HG03097 (cell line): Measurements from ENCODE around the gene GPBAR1.

ENCODE experiments used
- ATAC-seq: cut with Tn5 transposase; IDR thresholded peaks from one replicate; pipeline ENCODE4 v1.9.1; 2021; ENCODE audit not compliant: unreplicated experiment, low FRiP score

GPBAR1 gene

DNA sequence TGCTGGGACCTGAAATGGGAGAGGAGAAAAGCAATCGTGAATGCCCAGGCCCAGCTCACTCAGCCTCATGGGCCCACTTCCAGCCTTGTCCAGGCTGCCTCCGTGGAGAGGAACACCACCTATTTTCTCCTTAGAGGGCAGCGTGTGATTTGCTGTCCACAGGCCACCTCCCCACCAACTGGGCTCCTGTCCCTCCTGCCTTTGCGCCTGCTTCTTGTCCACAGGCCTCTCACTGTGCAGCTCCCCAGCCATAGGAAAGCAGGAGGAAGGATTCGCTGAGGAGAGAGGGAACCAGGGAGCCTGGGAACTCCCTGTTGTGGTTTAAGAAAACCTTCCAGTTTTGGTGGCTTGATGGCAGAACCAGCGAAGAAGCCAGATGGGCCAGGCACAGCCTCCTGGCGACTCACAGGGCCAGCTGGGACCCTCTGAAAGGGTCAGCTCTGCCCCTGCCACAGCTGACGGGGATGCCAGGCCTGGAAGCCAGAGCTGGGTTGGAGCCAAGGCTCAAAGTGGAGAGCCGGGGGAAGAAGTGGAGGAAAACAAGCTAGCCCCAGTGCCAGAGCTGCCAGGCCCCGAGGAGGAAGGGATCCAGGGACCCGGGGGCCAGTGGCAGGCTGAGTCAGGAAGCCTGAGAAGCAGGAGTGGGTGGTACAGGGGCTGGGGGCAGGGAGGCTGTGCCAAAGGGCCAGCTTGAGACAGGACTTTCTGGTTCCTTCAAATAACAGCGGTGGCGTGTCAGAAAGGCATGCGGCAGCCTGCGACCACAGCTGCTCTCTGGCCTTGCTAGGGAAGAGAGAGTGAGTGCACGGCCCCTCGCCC lies 21.6 kb downstream of the GPBAR1 start:
- no peak for ATAC-seq

GRCh38 chr2:218284106-218284811 lies 23.4 kb downstream of the GPBAR1 start:
- no peak for ATAC-seq

GRCh38 chr2:218285604-218286003 lies 24.8 kb downstream of the GPBAR1 start:
- no peak for ATAC-seq

GRCh38 chr2:218286570-218287459 lies 26.0 kb downstream of the GPBAR1 start:
- ATAC-seq, result peak; percentile 50

- no peak for ATAC-seq
Observed at GRCh38 chr2:218289639-218290315, 29.0 kb downstream of the GPBAR1 start.

DNA sequence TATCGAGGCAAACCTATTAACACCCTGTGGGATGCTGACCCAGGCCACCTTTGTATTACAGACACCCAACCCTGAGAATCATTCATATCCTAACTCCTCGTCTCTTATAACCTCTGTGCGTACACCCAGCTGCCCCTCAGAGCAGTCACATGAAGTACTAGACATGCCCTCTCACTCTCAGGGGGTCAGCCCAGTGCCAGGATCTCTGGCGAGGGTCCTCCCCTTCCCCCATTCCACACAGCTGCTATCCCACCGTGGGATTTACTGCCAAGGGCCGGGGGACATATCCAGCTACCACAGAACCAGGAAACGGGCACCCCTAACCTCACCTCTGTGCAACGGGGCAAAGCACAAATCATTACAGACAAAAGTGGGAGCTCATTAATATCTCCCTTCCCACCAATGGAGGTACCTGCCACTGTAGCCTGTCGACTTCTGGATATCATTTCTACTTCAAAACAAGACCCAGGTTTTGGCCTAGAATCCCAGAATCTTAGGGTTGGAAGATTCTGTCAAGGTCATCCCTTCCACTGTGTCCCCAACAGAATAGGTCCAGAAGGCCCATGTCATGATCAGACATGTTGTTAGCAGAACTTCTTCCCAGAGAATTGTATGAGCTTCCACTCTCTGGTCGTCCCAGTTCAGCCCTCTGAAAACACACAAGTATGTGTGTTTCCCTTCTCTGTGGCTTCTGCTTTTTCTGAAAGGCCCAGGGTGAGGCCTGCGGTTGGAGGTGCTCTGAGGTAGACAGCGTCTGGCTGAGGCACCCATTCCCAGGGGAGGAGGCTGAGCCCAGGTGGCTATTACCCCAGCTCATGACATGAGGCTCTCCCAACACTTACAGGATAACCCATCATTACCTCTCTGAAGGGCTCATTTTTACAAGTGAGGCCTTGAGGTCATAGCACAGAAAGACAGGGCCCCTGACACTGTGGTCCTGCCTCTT lies 29.8 kb downstream of the GPBAR1 start:
- ATAC-seq, result peak; percentile 56

GRCh38 chr2:218291318-218292047 lies 30.7 kb downstream of the GPBAR1 start:
- ATAC-seq, result no peak

GRCh38 chr2:218292048-218293014 lies 31.5 kb downstream of the GPBAR1 start, which contains the start of gene TMBIM1:
Gene TMBIM1 (minus strand): TSS chr2:218292503. CDS start chr2:218282141, 10,362 bp downstream.
- ATAC-seq, result peak; percentile 58

DNA sequence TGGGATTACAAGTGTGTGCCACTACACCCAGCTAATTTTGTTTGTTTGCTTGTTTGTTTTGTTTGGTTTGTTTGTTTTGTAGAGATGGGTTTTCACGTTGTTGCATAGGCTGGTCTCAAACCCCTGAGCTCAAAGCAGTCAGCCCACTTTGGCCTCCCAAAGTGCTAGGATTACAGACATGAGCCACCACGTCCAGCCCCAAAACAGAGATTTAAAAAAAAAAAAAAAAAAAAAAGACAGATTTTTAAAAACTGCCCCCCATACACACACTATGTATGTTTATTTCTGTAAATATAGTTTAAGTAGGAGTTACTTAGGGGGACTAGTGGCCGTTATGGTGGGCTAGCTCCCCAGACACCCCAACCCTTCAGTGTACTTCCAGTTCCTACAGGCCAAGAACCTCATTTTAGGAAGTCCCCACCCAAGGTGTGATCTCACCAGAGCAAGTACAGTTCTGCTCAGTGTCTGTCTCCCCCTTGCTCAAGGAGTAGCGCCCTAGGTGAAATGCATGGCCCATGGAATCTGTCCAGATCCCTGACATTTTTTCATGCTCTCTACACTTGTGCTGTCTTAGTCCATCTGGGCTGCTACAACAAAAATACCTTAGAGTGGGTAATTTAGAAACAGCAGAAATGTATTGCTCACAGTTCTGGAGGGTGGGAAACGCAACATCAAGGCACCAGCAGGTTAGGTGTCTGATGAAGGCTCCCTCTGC lies 33.1 kb downstream of the GPBAR1 start:
- ATAC-seq, result no peak

DNA sequence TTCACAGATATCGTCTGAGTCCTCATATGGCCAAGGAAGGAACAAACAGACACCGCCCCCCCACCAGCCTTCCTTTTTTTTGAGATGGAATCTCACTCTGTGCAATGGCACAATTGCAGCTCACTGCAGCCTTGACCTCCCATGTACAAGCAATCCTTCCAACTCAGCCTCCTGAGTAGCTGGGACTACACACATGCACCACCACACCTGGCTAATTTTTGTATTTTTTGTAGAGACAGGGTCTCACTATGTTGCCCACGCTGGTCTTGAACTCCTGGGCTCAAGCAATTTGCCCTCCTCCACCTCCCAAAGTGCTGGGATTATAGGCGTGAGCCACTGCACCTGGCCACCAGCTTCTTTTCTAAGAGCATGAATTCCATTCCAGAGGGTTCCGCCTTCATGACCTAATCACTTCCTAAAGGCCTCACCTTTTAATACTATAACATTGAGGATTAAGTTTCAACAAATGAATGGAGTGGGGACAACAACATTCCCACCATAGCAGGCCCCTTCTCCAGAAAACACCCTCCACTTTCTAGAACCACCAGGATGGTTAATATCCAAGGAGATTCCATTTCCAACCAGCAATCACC lies 33.7 kb downstream of the GPBAR1 start:
- ATAC-seq, result no peak

DNA sequence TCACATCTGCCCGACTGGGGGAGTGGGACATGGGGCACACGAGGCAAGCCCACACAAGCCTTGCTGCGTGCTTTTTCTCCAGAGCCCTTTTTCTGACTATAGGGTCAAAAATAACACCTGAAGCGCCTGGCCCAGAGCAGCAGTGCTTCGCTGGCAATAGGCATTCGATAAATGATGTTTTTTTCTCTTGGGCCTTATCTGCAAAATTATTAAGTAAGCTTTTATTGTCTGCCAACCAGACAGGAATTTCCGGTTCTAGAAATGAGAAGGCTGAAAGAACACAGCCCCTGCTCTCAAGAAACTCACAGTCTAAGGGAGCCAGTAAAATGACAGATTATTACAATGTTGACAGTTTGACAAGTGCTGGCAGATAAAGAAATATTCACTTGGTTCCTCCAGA lies 34.2 kb downstream of the GPBAR1 start:
- no peak for ATAC-seq

DNA sequence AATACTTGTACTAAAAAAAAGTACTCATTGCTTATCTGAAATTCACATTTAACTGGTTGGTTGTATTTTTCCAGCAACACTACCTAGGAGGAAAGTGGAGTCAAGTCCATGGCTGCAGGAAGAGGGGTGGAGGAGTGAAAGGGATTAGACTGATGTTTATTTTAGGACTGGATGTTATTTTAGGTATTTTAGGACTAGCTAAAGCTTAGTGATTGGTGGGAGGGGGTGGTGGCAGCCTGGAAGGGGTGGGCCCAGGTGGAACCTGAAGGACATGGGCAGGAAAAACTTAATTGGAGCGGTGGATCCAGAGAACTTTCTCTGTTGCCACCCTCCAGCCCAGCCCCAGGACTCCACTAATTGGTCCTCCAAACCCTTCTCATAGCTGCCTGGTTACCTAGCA lies 35.4 kb downstream of the GPBAR1 start:
- ATAC-seq, result no peak

DNA sequence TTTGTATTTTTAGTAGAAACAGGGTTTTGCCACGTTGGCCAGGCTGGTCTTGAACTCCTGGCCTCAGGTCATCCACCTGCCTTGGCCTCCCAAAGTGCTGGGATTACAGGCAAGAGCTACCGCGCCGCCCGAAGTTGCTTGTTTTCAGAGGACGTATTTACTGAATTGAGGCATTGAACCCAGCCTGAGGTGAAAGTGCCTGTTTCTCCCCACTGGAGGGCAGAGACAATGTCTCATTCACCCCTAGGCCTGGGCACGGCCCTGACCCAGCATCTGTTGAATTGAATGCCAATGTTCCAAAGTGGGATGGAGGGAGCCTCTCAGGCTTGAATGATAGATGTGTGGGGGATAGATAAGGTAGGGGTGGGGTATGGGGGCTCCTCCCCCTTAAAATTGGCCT lies 36.0 kb downstream of the GPBAR1 start:
- ATAC-seq, result no peak

DNA sequence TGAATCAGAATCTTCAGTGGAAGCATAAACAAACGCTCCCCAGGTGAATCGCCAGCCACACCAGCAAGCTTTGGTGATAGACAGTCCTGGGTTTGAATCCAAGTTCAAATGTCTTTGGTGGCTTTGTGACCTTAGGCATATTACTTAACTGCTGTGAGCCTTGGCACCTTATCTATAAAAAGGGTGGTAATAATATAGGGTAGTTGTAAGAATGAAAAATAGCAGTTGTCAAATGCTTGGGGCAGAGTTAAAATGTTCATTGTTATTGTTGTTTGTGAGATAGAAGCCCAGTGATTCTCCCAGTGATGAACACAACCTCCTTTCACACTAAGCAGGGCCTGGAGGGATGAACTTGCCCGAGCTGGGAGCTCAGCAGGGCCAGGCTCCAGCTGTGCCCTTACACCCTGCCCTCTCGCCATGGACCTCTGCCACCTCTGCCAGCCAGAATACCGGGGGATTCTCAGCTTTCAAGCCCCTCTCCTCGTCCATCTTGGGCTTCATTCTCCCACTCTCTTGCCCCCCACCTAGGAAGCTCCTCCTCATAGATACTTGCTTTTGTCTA lies 37.6 kb downstream of the GPBAR1 start:
- ATAC-seq, result no peak

DNA sequence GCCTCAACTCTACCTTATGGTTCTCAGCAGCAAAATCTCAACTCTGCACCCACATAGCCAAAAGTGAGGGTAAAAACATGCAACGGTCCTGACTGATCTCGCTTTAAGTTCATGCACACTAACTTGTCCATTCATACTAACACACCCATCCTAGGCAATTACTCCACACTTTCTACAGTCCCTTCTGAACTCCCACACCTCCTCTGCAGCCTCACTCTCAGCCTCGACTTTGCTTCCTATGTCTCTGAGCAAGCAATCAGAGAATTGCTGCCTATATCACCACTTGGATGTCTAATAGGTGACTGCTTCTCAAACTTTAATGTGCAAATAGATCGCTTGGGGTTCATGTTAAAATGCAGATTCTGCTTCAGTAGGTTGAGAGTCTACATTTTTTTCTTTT lies 39.3 kb downstream of the GPBAR1 start:
- no peak for ATAC-seq

- ATAC-seq, result peak; percentile 68
Observed at GRCh38 chr2:218301176-218301819, 40.5 kb downstream of the GPBAR1 start.
